ENCODE data around the gene GATAD2A. TPM values are rescaled to one million over a fixed set of nuclear protein-coding genes. Genes with fewer than 3 reads are reported as not detected.

The GATAD2A gene
- total and polyA plus RNA-seq, 9 of the 15 experiments (the other 6 are each of a cell fraction or from before 2014, with no cell fraction given), result 2.4 to 226 (median 44.2) TPM

DNA sequence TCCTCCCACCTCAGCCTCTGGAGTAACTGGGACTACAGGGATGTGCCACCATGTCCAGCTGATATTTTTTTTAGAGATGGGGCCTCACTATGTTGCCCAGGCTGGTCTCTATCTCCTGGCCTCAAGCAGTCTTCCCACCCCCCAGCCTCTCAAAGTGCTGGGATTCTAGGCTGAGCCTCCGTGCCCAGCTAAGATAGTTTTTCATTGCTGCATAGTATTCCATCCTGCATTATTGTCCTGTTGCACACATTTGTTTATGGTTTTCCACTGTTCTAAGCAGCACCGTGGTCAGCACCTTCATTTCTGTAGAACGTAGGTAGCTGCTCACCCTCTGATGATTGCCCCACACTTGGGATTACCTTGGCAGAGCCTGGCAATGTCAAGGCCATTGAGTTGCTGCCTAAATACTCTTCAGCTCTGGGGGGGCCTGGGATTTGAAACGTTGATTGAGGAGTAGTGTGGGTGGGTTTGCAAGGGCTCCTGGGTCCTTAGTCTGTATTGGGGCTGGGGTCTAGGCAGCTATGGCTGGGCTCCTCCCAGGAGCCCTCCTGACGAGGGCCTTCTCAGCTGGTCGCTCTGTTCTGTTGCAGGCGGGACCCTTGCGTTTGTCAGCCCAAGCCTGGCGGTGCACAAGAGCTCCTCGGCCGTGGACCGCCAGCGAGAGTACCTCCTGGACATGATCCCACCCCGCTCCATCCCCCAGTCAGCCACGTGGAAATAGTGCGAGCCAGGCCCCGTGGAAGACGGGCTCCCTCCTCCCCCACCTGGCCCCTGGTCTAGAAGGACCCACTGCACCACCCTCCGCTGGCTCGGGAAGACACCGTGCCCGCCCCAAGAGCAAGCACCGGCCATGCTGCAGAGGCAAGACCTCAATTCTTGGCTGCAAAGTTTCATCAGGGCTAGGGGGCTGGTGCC, 99.5 kb downstream of the GATAD2A start:
- Histone ChIP-seq H3K4me1 (replicated peaks in 1 of 2; ENCODE audit: control insufficient read depth in 2 of 2, insufficient read depth in 2 of 2, low read length in 2 of 2) (peaks cover 0 to 18% of the 10 kb centered on the region in 2 experiments; a peak in 1 of 5 replicates), H3K36me3 (ENCODE audit: control insufficient read depth, insufficient read depth, low read length) (peaks cover 76% of the 10 kb centered on the region; the same call in 2 of the 3 replicates), H4K20me1 (replicated peaks; ENCODE audit: control insufficient read depth, insufficient read depth, low read length) (no peaks in the 10 kb centered on the region), H3K4me3 (no peak overlapping the region), H3K9me3 (replicated peaks; ENCODE audit: control insufficient read depth, insufficient read depth, low read depth, low read length) (no peaks in the 10 kb centered on the region), H3K9me1 (ENCODE audit: control insufficient read depth, insufficient read depth, low read length) (no peaks in the 10 kb centered on the region), H3K79me2 (ENCODE audit: control insufficient read depth, insufficient read depth, low read length) (no peaks in the 10 kb centered on the region), H2AFZ (ENCODE audit: low read depth, low read length) (no peak overlapping the region), H3K4me2 (ENCODE audit: insufficient read depth, low read length) (no peak overlapping the region), H3K27me3 (ENCODE audit: control insufficient read depth in 2 of 2, insufficient read depth in 2 of 2, low read length in 2 of 2) (no peaks in the 10 kb centered on the region), H3K27ac (ENCODE audit: extremely low read depth, low read depth, low read length) (no peak overlapping the region; the same call in 2 of the 3 replicates), H3K9ac (ENCODE audit: insufficient read depth in 1 of 2, low read depth in 2 of 2, low read length in 2 of 2) (no peak overlapping the region)
- ChIA-PET CTCF (ENCODE audit: low intra/inter-chr PET ratio) (no interaction called here), POLR2A (interaction anchor here (0.6 kb wide), 1 partner anchor 1775 kb away, joined by 3 read pairs; no protein-coding TSS in a partner anchor)
- in situ Hi-C loops (cut with MboI), result no loop called here
- ATAC-seq, result no peak
- DNase-seq (ENCODE audit: extremely low read depth in 1 of 4, low spot score in 3 of 4), result no peak
- no TSS peak for BruUV-seq (replicated peaks)
- intact Hi-C loops (cut with micrococcal nuclease), result no loop called here
- FAIRE-seq, result no peak
- WGBS (ENCODE audit: insufficient coverage, low coverage, missing lambda C conversion rate), result 92% methylated on average over 21 of the region's 23 CpGs
- no peak for TF ChIP-seq TRIM24 (IDR thresholded peaks at IDR 0.05)
- TF ChIP-seq RBM14 (IDR thresholded peaks at IDR 0.05; ENCODE audit: borderline replicate concordance, insufficient read depth, low read depth, low read length), result no peak
- TF ChIP-seq POLR2AphosphoS5 (IDR thresholded peaks at IDR 0.05; ENCODE audit: control insufficient read depth, insufficient read depth, low read depth, low read length), result peak; percentile 27; the same call in 1 of the 2 replicates
- TF ChIP-seq, protein P1, sequence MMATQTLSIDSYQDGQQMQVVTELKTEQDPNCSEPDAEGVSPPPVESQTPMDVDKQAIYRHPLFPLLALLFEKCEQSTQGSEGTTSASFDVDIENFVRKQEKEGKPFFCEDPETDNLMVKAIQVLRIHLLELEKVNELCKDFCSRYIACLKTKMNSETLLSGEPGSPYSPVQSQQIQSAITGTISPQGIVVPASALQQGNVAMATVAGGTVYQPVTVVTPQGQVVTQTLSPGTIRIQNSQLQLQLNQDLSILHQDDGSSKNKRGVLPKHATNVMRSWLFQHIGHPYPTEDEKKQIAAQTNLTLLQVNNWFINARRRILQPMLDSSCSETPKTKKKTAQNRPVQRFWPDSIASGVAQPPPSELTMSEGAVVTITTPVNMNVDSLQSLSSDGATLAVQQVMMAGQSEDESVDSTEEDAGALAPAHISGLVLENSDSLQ (IDR thresholded peaks at IDR 0.05), result no peak
- TF ChIP-seq, protein P2, sequence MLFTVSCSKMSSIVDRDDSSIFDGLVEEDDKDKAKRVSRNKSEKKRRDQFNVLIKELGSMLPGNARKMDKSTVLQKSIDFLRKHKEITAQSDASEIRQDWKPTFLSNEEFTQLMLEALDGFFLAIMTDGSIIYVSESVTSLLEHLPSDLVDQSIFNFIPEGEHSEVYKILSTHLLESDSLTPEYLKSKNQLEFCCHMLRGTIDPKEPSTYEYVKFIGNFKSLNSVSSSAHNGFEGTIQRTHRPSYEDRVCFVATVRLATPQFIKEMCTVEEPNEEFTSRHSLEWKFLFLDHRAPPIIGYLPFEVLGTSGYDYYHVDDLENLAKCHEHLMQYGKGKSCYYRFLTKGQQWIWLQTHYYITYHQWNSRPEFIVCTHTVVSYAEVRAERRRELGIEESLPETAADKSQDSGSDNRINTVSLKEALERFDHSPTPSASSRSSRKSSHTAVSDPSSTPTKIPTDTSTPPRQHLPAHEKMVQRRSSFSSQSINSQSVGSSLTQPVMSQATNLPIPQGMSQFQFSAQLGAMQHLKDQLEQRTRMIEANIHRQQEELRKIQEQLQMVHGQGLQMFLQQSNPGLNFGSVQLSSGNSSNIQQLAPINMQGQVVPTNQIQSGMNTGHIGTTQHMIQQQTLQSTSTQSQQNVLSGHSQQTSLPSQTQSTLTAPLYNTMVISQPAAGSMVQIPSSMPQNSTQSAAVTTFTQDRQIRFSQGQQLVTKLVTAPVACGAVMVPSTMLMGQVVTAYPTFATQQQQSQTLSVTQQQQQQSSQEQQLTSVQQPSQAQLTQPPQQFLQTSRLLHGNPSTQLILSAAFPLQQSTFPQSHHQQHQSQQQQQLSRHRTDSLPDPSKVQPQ (CRISPR knock-in tag; IDR thresholded peaks at IDR 0.05; ENCODE audit: borderline replicate concordance), result no peak
- TF ChIP-seq, protein P3, sequence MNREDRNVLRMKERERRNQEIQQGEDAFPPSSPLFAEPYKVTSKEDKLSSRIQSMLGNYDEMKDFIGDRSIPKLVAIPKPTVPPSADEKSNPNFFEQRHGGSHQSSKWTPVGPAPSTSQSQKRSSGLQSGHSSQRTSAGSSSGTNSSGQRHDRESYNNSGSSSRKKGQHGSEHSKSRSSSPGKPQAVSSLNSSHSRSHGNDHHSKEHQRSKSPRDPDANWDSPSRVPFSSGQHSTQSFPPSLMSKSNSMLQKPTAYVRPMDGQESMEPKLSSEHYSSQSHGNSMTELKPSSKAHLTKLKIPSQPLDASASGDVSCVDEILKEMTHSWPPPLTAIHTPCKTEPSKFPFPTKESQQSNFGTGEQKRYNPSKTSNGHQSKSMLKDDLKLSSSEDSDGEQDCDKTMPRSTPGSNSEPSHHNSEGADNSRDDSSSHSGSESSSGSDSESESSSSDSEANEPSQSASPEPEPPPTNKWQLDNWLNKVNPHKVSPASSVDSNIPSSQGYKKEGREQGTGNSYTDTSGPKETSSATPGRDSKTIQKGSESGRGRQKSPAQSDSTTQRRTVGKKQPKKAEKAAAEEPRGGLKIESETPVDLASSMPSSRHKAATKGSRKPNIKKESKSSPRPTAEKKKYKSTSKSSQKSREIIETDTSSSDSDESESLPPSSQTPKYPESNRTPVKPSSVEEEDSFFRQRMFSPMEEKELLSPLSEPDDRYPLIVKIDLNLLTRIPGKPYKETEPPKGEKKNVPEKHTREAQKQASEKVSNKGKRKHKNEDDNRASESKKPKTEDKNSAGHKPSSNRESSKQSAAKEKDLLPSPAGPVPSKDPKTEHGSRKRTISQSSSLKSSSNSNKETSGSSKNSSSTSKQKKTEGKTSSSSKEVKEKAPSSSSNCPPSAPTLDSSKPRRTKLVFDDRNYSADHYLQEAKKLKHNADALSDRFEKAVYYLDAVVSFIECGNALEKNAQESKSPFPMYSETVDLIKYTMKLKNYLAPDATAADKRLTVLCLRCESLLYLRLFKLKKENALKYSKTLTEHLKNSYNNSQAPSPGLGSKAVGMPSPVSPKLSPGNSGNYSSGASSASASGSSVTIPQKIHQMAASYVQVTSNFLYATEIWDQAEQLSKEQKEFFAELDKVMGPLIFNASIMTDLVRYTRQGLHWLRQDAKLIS (CRISPR knock-in tag; IDR thresholded peaks at IDR 0.05), result no peak
- TF ChIP-seq ZNF146 (CRISPR knock-in tag; IDR thresholded peaks at IDR 0.05; ENCODE audit: unreplicated experiment), result peak; percentile 74
- TF ChIP-seq SRSF3 (IDR thresholded peaks at IDR 0.05; ENCODE audit: insufficient read depth, low read length), result no peak
